ENCODE measurements around the gene CCDC78.

Gene CCDC78

GRCh38 chr16:769184-769784 is 43.0 kb upstream of the CCDC78 start:
- Histone ChIP-seq H3K27me3 (ENCODE audit: insufficient read depth, low read length, poor library complexity, severe bottlenecking) (no peaks in the 10 kb centered on the region), H3K36me3 (ENCODE audit: insufficient read depth, low read length) (no peaks in the 10 kb centered on the region), H3K9me3 (ENCODE audit: insufficient read depth, low read depth, low read length) (no peaks in the 10 kb centered on the region), H3K4me3 (ENCODE audit: low read length, poor library complexity, severe bottlenecking) (no peak overlapping the region), H3K4me2 (ENCODE audit: low read depth, low read length, poor library complexity, severe bottlenecking) (no peak overlapping the region), H3K9ac (ENCODE audit: low read depth, low read length, poor library complexity, severe bottlenecking) (no peak overlapping the region), H3F3A (ENCODE audit: low read depth) (no peaks in the 10 kb centered on the region), H3K9me2 (replicated peaks; ENCODE audit: low read depth, low read length) (no peaks in the 10 kb centered on the region), H3K79me2 (ENCODE audit: insufficient read depth, low read length) (no peaks in the 10 kb centered on the region), H3K4me1 (ENCODE audit: insufficient read depth, low read length, poor library complexity, severe bottlenecking) (no peaks in the 10 kb centered on the region), H2AFZ (ENCODE audit: low read length) (no peak overlapping the region), H4K20me1 (ENCODE audit: insufficient read depth, low read length, poor library complexity, severe bottlenecking) (no peaks in the 10 kb centered on the region)
- TF ChIP-seq CTCF (conservative IDR thresholded peaks at IDR 0.05; ENCODE audit: low read length): no peak

GRCh38 chr16:768428-768827 is 42.2 kb upstream of the CCDC78 start:
- Histone ChIP-seq H3K9me2 (replicated peaks; ENCODE audit: low read depth, low read length) (no peaks in the 10 kb centered on the region), H3K9ac (ENCODE audit: low read depth, low read length, poor library complexity, severe bottlenecking) (no peak overlapping the region), H2AFZ (ENCODE audit: low read length) (no peak overlapping the region), H3F3A (ENCODE audit: low read depth) (no peaks in the 10 kb centered on the region), H3K36me3 (ENCODE audit: insufficient read depth, low read length) (no peaks in the 10 kb centered on the region), H3K4me1 (ENCODE audit: insufficient read depth, low read length, poor library complexity, severe bottlenecking) (no peaks in the 10 kb centered on the region), H3K9me3 (ENCODE audit: insufficient read depth, low read depth, low read length) (no peaks in the 10 kb centered on the region), H3K4me2 (ENCODE audit: low read depth, low read length, poor library complexity, severe bottlenecking) (no peak overlapping the region), H4K20me1 (ENCODE audit: insufficient read depth, low read length, poor library complexity, severe bottlenecking) (no peaks in the 10 kb centered on the region), H3K79me2 (ENCODE audit: insufficient read depth, low read length) (no peaks in the 10 kb centered on the region), H3K27me3 (ENCODE audit: insufficient read depth, low read length, poor library complexity, severe bottlenecking) (no peaks in the 10 kb centered on the region), H3K4me3 (ENCODE audit: low read length, poor library complexity, severe bottlenecking) (no peak overlapping the region)
- no peak for TF ChIP-seq CTCF (conservative IDR thresholded peaks at IDR 0.05; ENCODE audit: low read length)
- TF ChIP-seq EZH2phosphoT487 (IDR thresholded peaks at IDR 0.05; ENCODE audit: borderline replicate concordance): no peak

- no peak for TF ChIP-seq CTCF (conservative IDR thresholded peaks at IDR 0.05; ENCODE audit: low read length)
- no peak for TF ChIP-seq EZH2phosphoT487 (IDR thresholded peaks at IDR 0.05; ENCODE audit: borderline replicate concordance)
- H3K27me3 ChIP-seq (ENCODE audit: insufficient read depth, low read length, poor library complexity, severe bottlenecking): no peaks in the 10 kb centered on the region
- H3K9me3 ChIP-seq (ENCODE audit: insufficient read depth, low read depth, low read length): no peaks in the 10 kb centered on the region
- no peaks in the 10 kb centered on the region for H3F3A ChIP-seq (ENCODE audit: low read depth)
- H3K9ac ChIP-seq (ENCODE audit: low read depth, low read length, poor library complexity, severe bottlenecking): no peak overlapping the region
- no peaks in the 10 kb centered on the region for H4K20me1 ChIP-seq (ENCODE audit: insufficient read depth, low read length, poor library complexity, severe bottlenecking)
- no peaks in the 10 kb centered on the region for H3K9me2 ChIP-seq (replicated peaks; ENCODE audit: low read depth, low read length)
- no peaks in the 10 kb centered on the region for H3K4me1 ChIP-seq (ENCODE audit: insufficient read depth, low read length, poor library complexity, severe bottlenecking)
- no peaks in the 10 kb centered on the region for H3K36me3 ChIP-seq (ENCODE audit: insufficient read depth, low read length)
- no peak overlapping the region for H2AFZ ChIP-seq (ENCODE audit: low read length)
- no peak overlapping the region for H3K4me2 ChIP-seq (ENCODE audit: low read depth, low read length, poor library complexity, severe bottlenecking)
- no peak overlapping the region for H3K4me3 ChIP-seq (ENCODE audit: low read length, poor library complexity, severe bottlenecking)
- H3K79me2 ChIP-seq (ENCODE audit: insufficient read depth, low read length): no peaks in the 10 kb centered on the region
Observed at GRCh38 chr16:767743-768235, 41.5 kb upstream of the CCDC78 start.
